ENCODE results near the gene RPAP2.
"Not testable (repeated sequence)": the region's sequence is repeated elsewhere in the genome, so short reads cannot be mapped to it uniquely, and the experiment has no call there.

RPAP2 gene

GRCh38 chr1:92298573-92299476, at the start of gene RPAP2, which contains the start of gene GLMN:
Gene RPAP2, plus strand, starts transcription at chr1:92299059. Its CDS starts 15 bp downstream, at chr1:92299074.
Gene GLMN, minus strand, starts transcription at chr1:92298987. Its CDS starts 988 bp downstream, at chr1:92297999.
- peak; percentile 88 for DNase-seq (ENCODE audit: low spot score)

GRCh38 chr1:92254714-92255113, 44.1 kb upstream of the RPAP2 start:
- DNase-seq (ENCODE audit: low spot score): not testable (repeated sequence)

GRCh38 chr1:92259350-92259749, 39.5 kb upstream of the RPAP2 start:
- DNase-seq (ENCODE audit: low spot score): no peak

GRCh38 chr1:92262516-92262915, 36.3 kb upstream of the RPAP2 start:
- DNase-seq (ENCODE audit: low spot score): no peak

GRCh38 chr1:92273039-92273438, 25.8 kb upstream of the RPAP2 start:
- no peak for DNase-seq (ENCODE audit: low spot score)

- no peak for DNase-seq (ENCODE audit: low spot score)
Observed at GRCh38 chr1:92274939-92275338, 23.9 kb upstream of the RPAP2 start.

GRCh38 chr1:92276082-92276481, 22.8 kb upstream of the RPAP2 start:
- DNase-seq (ENCODE audit: low spot score): no peak

- DNase-seq (ENCODE audit: low spot score): no peak
Observed at GRCh38 chr1:92277105-92277723, 21.6 kb upstream of the RPAP2 start.

- DNase-seq (ENCODE audit: low spot score): not testable (repeated sequence)
Observed at GRCh38 chr1:92279781-92280180, 19.1 kb upstream of the RPAP2 start.

- not testable (repeated sequence) for DNase-seq (ENCODE audit: low spot score)
Observed at GRCh38 chr1:92281411-92281810, 17.4 kb upstream of the RPAP2 start.

GRCh38 chr1:92291372-92291999, 7.4 kb upstream of the RPAP2 start:
- peak; percentile 88 for DNase-seq (ENCODE audit: low spot score)

GRCh38 chr1:92298213-92298572, 666 bp upstream of the RPAP2 start:
- DNase-seq (ENCODE audit: low spot score): no peak

GRCh38 chr1:92299477-92300150, 755 bp downstream of the RPAP2 start:
- DNase-seq (ENCODE audit: low spot score): peak; percentile 32

- no peak for DNase-seq (ENCODE audit: low spot score)
Observed at GRCh38 chr1:92301021-92301420, 2.2 kb downstream of the RPAP2 start.

GRCh38 chr1:92306020-92306419, 7.2 kb downstream of the RPAP2 start:
- no peak for DNase-seq (ENCODE audit: low spot score)

- no peak for DNase-seq (ENCODE audit: low spot score)
Observed at GRCh38 chr1:92307980-92308379, 9.1 kb downstream of the RPAP2 start.

- peak; percentile 57 for DNase-seq (ENCODE audit: low spot score)
Observed at GRCh38 chr1:92310185-92310597, 11.3 kb downstream of the RPAP2 start.

GRCh38 chr1:92314024-92314423, 15.2 kb downstream of the RPAP2 start:
- DNase-seq (ENCODE audit: low spot score): no peak

GRCh38 chr1:92315766-92316599, 17.1 kb downstream of the RPAP2 start:
- DNase-seq (ENCODE audit: low spot score): no peak

- DNase-seq (ENCODE audit: low spot score): no peak
Observed at GRCh38 chr1:92317836-92318493, 19.1 kb downstream of the RPAP2 start.

Measured in cerebellar cortex (tissue), 1 donor.